T-helper 1 cell treated with Interleukin-12 subunit alpha and Interleukin-12 subunit beta and Interleukin-4 antibody, amounts not matched to agents 30 ng/mL and 1 ng/mL, for 36 hours (primary cell): ENCODE data around the gene CPT1B. TPM values are rescaled to one million over a fixed set of nuclear protein-coding genes. Genes with fewer than 3 reads are reported as not detected.

Experiments
- intact Hi-C: fragments of 100-400 bp; cut with micrococcal nuclease; formaldehyde crosslinking; loops from one replicate; pipeline ENCODE4 v1.15.1; 2024
- total RNA-seq: library from RNA; stranded (reverse); gene quantifications from 2 replicates; pipeline ENCODE4 v1.2.3, GENCODE V29; 2022

Gene CPT1B
- total RNA-seq, 1 donor from 2014 or later: 104 TPM

DNA sequence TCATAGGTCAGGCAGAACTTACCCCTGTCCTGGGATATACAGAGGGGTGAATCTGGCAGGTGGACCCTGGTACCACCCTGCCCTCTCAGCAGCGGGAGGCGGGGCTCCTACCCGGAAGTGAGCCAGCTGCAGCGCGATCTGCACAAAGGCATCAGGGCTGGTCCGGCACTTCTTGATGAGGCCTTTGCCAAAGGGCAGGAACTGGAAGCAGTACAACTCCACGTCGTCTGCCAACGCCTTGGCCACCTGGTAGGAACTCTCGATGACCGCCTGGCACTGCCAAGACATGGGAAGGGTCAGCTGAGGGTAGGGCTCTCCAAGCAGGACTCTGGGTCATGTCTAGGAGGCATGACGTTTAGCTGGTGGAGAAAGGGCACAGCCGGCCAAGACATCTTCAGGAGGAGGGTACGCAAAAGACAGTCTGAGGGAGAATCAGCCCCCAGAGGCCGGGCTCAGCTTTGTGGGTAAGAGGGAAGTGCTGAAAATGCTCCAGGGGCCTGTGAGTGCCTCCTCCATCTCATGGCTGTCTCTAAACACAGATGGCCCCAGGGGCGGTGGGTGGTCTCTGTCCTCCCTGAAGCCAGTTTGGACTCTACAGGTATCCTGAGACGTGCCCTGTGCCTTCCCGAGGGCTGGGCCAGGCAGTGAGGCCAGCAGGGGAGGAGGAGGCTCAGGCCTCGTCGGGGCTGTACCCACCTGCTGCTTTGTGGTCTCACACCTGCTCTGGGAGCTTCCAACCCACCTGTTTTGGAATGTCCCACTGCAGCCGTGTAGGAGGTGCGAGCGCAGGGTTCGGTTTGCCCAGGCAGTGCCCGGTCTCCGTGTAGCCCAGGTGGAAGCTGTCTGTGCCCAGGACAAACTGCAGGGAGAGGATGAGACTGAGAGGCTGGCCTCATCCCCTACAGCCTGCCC, 6.7 kb downstream of the CPT1B start:
- intact Hi-C loops: no loop called here

- intact Hi-C loops: no loop called here
Observed at GRCh38 chr22:50570861-50571260, 7.4 kb downstream of the CPT1B start.

- intact Hi-C loops: no loop called here
Observed at GRCh38 chr22:50569896-50570535, 8.2 kb downstream of the CPT1B start.

DNA sequence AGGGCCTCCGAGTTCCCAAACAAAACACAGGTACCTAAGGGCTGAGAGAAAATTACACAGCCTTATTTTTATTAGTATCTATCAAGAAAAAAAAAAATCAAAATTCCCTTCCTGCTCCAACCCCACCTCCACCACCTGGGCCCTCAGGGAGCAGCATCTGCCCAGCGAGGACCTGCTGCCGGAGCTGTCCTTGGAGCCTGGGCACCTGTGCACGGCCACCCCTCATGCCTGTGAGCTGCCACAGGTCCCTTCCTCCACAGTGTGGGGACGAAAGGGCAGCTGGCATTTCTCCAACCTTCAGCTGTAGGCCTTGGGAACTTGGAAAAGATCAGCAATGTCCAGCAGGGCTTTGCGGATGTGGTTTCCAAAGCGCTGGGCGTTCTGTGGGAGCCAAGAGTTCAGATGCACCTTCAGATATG, 9.2 kb downstream of the CPT1B start:
- intact Hi-C loops: no loop called here

DNA sequence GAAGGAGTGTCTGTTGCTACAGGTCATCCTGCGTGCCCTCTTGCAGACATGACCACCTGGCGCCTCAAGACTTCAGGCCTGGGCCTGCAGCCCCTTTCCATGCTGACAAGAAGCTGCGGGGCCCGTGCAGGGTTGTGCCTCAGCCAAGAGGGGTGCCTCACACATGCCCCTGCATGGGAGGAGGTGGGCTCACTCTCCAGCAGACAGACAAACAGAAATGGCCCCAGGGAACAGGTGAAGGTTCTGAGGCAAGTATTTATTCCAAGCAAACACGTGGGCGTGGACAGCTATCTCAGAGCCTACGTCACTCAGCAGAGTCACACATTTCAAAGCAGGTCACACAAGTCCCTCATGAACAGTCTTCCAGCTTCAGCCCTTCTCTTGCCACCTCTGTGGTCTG, 9.6 kb downstream of the CPT1B start:
- intact Hi-C loops: no loop called here

DNA sequence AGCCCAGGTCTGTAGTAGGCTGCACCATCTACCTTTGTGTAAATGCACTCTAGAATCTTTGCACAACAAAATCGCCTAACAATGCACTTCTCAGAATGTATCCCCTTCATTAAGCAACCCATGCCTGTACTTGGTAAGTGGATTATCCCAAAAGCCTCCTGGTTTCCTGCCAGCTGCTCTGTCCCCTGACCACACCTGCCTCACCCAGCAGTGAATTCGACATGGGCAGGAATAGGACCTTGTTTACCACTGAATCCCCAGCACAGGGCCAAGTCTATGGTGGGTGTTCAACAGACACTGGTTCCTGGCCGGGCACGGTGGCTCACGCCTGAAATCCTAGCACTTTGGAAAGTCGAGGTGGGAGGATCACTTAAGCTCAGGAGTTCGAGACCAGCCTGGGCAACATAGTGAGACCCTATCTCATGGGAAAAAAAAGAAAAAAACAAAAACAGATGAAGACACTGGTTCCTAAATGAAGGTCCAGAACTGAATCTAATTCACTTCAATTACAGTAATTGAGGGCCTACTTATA, 10.4 kb downstream of the CPT1B start:
- intact Hi-C loops: no loop called here

- intact Hi-C loops: no loop called here
Observed at GRCh38 chr22:50564289-50564688, 13.9 kb downstream of the CPT1B start.

- intact Hi-C loops: loop anchor here (1.0 to 2.0 kb wide), 6 partner anchors 19 to 128 kb away; partner anchors contain the start of genes ARSA, CHKB and NCAPH2
Observed at GRCh38 chr22:50563413-50564160, 14.6 kb downstream of the CPT1B start.

GRCh38 chr22:50562523-50563412, 15.5 kb downstream of the CPT1B start, which contains the start of gene SYCE3:
SYCE3 (minus strand) TSS chr22:50562919; CDS start chr22:50556405, 6,514 bp downstream.
- intact Hi-C loops: loop anchor here (1.0 to 2.0 kb wide), 11 partner anchors 18 to 317 kb away; partner anchors contain the start of genes ARSA, CHKB, NCAPH2 and TUBGCP6

- intact Hi-C loops: loop anchor here (1.0 to 2.0 kb wide), 7 partner anchors 17 to 316 kb away; partner anchors contain the start of genes ARSA, TUBGCP6 and TYMP
Observed at GRCh38 chr22:50561401-50562358, 16.5 kb downstream of the CPT1B start.

DNA sequence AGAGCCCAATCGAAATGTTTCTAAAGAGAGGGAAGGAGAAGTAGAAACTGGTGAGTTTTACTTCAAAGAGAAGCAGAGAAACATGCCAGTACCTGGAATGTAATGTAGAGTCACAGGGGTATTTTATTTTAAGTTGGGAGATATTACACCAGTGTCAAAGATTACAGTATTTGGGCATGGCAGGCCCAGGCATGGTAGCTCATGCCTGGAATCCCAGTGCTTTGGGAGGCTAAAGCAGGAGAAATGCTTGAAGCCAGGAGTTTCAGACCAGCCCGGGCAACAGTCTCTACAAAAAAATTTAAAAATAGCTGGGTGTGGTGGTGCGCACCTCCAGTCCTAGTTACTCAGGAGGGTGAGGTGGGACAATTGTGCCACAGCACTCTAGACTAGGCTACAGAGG, 18.2 kb downstream of the CPT1B start:
- intact Hi-C loops: no loop called here

DNA sequence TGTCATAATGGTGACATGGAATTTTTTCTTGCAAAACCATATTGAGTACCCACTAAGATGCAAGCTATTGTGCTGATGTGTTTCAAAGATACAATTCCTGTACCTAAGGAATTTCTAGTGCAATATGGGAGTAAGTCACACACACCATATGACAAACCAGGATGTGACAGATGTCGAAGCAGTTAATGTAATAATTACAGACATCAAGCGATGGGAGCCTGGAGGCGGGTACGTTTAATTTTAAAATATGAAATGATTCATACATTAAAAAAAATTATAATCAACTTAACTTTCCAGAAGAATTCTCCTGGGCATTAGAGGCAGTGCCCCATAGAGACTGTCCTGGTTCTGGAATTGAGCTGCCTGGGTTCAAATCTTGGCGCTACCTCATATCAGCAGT, 21.5 kb downstream of the CPT1B start:
- intact Hi-C loops: no loop called here

GRCh38 chr22:50553310-50553709, 24.9 kb downstream of the CPT1B start:
- intact Hi-C loops: no loop called here

GRCh38 chr22:50551160-50551752, 27.0 kb downstream of the CPT1B start:
- intact Hi-C loops: no loop called here

DNA sequence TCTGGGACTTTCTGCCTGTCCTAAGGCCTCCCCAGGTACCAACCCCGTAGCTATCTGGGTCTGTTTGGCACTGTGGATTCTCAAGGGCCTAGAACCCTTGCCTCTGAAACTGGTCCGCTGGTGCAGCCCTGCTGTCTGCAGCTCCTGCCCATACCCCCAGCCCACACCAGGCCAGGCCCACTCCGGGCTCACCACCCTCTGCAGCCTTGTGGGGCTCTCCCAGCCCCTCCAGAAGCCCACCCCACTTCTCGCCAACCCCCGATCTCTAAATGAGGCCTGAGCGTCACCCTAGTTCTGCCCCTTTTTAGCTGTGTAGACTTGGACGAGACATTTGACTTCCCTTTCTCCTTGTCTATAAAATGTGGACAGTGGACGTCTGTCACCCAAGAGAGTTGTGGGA, 27.8 kb downstream of the CPT1B start:
- intact Hi-C loops: no loop called here

- intact Hi-C loops: no loop called here
Observed at GRCh38 chr22:50548921-50549790, 29.1 kb downstream of the CPT1B start.

GRCh38 chr22:50548040-50548920, 29.9 kb downstream of the CPT1B start:
- intact Hi-C loops: no loop called here
